Measurements from ENCODE around the gene GDF10. TPM values are rescaled to one million over a fixed set of nuclear protein-coding genes. Genes with fewer than 3 reads are reported as not detected.

GDF10 gene, protein sequence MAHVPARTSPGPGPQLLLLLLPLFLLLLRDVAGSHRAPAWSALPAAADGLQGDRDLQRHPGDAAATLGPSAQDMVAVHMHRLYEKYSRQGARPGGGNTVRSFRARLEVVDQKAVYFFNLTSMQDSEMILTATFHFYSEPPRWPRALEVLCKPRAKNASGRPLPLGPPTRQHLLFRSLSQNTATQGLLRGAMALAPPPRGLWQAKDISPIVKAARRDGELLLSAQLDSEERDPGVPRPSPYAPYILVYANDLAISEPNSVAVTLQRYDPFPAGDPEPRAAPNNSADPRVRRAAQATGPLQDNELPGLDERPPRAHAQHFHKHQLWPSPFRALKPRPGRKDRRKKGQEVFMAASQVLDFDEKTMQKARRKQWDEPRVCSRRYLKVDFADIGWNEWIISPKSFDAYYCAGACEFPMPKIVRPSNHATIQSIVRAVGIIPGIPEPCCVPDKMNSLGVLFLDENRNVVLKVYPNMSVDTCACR
- under 0.01 and 0.30 TPM in 2 replicates for total RNA-seq

DNA sequence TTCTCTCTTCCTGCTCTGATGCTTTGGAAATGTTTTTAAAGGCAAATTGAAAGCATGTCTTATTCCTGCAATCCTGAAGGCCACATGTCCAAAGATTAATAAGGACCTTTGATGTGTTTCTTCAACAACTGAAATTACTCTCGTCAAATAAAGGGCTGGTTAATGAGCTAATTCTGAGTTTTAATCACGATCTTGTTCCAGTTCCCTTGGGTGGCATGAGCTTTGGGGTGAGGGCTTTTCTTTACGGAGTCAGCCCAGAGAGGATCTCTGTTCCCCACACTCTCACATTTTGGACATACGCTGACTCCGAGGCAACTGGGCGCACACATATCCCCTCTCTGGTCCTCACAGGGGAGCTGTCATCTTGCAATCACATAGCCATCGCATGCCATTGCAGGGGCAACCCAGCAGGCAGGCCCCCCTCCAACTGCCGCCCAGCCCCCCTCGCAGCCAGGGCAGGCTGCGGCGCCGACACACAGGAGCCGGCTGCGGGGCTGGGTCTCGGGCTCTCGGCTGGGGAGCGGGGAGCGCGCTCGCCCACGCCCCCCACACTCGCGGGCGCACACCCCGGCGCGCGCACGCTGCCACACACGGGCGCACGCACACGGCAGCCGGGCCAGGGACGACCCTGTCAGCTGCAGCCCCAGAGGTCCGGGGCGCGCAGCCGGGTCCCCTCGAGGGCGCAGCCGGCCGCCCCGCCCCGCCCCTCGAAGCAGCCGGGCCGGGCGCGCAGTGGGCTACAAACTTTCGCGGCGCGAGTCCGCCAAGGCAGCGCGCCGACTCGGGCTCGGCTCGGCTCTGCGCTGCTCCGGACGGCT is at the start of gene GDF10:
GDF10 (plus strand) TSS at position 587 of the 818 bp plus-strand sequence. CDS start 455 bp downstream, outside the sequence.

GRCh38 chr10:47322300-47323061 is 22.5 kb downstream of the GDF10 start, which contains the start of gene GDF2:
TSS of gene GDF2 (plus strand) at chr10:47322454. CDS start at chr10:47322669, 215 bp downstream.

GRCh38 chr10:47348138-47348651 is 48.2 kb downstream of the GDF10 start, which contains the start of gene RBP3:
TSS of gene RBP3 (plus strand) at chr10:47348363. CDS start at chr10:47348485, 122 bp downstream.

Other genes starting within 250 kb of the GDF10 start
- not detected in 2 replicates for gene GDF2, start 22.3 kb downstream of the GDF10 start, total RNA-seq
- gene RBP3, start 48.2 kb downstream of the GDF10 start, total RNA-seq, result not detected in 2 replicates
- gene ZNF488, start 84.1 kb downstream of the GDF10 start, total RNA-seq, result not detected in 2 replicates
- 0.30 TPM in 1 of 2 replicates, not detected in the other for gene ANXA8, start 183.9 kb downstream of the GDF10 start, total RNA-seq
- not detected in 2 replicates for gene FAM25G, start 191.5 kb downstream of the GDF10 start, total RNA-seq
- 0.91 and 1.6 TPM in 2 replicates for gene AGAP9, start 223.4 kb downstream of the GDF10 start, total RNA-seq

Measured in epithelial cell of umbilical artery (primary cell).